ENCODE results near the gene HIVEP3. TPM values are rescaled to one million over a fixed set of nuclear protein-coding genes. Genes with fewer than 3 reads are reported as not detected.

Gene HIVEP3
- total RNA-seq, 1 experiment from 2014 or later = 0.55 TPM

GRCh38 chr1:41780322-41780721 lies 138.4 kb downstream of the HIVEP3 start:
- Mint-ChIP-seq H3K4me1 (peaks cover 9% of the 10 kb centered on the region), H3K4me3 (no peak overlapping the region), H3K36me3 (no peaks in the 10 kb centered on the region), H3K27me3 (ENCODE audit: low read depth) (peaks cover 2% of the 10 kb centered on the region; the same call in 1 of the 2 replicates), H3K9me3 (peaks cover 13% of the 10 kb centered on the region), H3K27ac (no peak overlapping the region)
- POLR2A ChIA-PET = interaction anchor here (1.2 kb wide), 1 partner anchor 13 kb away, joined by 3 read pairs; no protein-coding TSS in a partner anchor
- CTCF ChIA-PET = interaction anchor here (0.6 to 1.9 kb wide), 6 partner anchors 26 to 393 kb away, joined by 3 to 7 read pairs (median 4); no protein-coding TSS in a partner anchor
- ATAC-seq = peak; percentile 20; the same call in 1 of the 2 replicates
- DNase-seq (ENCODE audit: low spot score) = no peak
- TF ChIP-seq, protein P1, sequence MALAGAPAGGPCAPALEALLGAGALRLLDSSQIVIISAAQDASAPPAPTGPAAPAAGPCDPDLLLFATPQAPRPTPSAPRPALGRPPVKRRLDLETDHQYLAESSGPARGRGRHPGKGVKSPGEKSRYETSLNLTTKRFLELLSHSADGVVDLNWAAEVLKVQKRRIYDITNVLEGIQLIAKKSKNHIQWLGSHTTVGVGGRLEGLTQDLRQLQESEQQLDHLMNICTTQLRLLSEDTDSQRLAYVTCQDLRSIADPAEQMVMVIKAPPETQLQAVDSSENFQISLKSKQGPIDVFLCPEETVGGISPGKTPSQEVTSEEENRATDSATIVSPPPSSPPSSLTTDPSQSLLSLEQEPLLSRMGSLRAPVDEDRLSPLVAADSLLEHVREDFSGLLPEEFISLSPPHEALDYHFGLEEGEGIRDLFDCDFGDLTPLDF (CRISPR knock-in tag; IDR thresholded peaks at IDR 0.05) = no peak
- TF ChIP-seq ZNF121 (CRISPR knock-in tag; IDR thresholded peaks at IDR 0.05) (no peak), CDX4 (CRISPR knock-in tag; IDR thresholded peaks at IDR 0.05; ENCODE audit: borderline replicate concordance) (no peak), ATF3 (CRISPR knock-in tag; conservative IDR thresholded peaks at IDR 0.05) (no peak), ESRRA (CRISPR knock-in tag; IDR thresholded peaks at IDR 0.05; ENCODE audit: borderline replicate concordance) (no peak), TEAD4 (CRISPR knock-in tag; IDR thresholded peaks at IDR 0.05) (no peak), SP1 (CRISPR knock-in tag; conservative IDR thresholded peaks at IDR 0.05) (no peak)
- TF ChIP-seq, protein P2, sequence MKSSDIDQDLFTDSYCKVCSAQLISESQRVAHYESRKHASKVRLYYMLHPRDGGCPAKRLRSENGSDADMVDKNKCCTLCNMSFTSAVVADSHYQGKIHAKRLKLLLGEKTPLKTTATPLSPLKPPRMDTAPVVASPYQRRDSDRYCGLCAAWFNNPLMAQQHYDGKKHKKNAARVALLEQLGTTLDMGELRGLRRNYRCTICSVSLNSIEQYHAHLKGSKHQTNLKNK (CRISPR knock-in tag; IDR thresholded peaks at IDR 0.05) = no peak
- TF ChIP-seq, protein P3, sequence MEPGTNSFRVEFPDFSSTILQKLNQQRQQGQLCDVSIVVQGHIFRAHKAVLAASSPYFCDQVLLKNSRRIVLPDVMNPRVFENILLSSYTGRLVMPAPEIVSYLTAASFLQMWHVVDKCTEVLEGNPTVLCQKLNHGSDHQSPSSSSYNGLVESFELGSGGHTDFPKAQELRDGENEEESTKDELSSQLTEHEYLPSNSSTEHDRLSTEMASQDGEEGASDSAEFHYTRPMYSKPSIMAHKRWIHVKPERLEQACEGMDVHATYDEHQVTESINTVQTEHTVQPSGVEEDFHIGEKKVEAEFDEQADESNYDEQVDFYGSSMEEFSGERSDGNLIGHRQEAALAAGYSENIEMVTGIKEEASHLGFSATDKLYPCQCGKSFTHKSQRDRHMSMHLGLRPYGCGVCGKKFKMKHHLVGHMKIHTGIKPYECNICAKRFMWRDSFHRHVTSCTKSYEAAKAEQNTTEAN (CRISPR knock-in tag; IDR thresholded peaks at IDR 0.05) = no peak

DNA sequence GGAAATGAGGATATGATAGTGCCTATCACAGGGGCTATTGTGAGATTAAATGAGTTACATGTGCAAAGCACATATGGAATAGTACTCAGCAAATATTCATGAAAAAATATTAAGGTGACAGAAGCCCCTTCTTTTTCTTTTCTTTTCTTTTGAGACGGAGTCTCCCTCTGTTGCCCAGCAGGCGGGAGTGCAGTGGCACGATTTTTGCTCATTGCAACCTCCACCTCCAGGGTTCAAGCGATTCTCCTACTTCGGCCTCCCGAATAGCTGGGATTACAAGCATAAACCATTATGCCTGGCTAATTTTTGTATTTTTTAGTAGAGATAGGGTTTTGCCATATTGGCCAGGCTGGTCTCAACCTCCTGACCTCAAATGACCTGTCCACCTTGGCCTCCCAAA lies 139.4 kb downstream of the HIVEP3 start:
- peaks cover 1% of the 10 kb centered on the region; the same call in 1 of the 2 replicates for H3K27me3 Mint-ChIP-seq (ENCODE audit: low read depth)
- H3K9me3 Mint-ChIP-seq = peaks cover 5% of the 10 kb centered on the region
- POLR2A ChIA-PET = no interaction called here
- CTCF ChIA-PET = interaction anchor here (1.0 kb wide), 1 partner anchor 206 kb away, joined by 4 read pairs; no protein-coding TSS in a partner anchor
- peaks cover 9% of the 10 kb centered on the region for H3K4me1 Mint-ChIP-seq
- ATAC-seq (no peak), DNase-seq (ENCODE audit: low spot score) (no peak)
- H3K27ac Mint-ChIP-seq = no peak overlapping the region
- no peaks in the 10 kb centered on the region for H3K36me3 Mint-ChIP-seq
- no peak overlapping the region for H3K4me3 Mint-ChIP-seq
- TF ChIP-seq ZNF671 (CRISPR knock-in tag; IDR thresholded peaks at IDR 0.05) (no peak), SP1 (CRISPR knock-in tag; conservative IDR thresholded peaks at IDR 0.05) (no peak), ZNF281 (CRISPR knock-in tag; IDR thresholded peaks at IDR 0.05) (no peak), RORB (CRISPR knock-in tag; IDR thresholded peaks at IDR 0.05) (no peak), ZNF512 (CRISPR knock-in tag; IDR thresholded peaks at IDR 0.05; ENCODE audit: borderline replicate concordance) (no peak), NFE2L1 (CRISPR knock-in tag; IDR thresholded peaks at IDR 0.05) (no peak), GTF2I (CRISPR knock-in tag; conservative IDR thresholded peaks at IDR 0.05) (no peak), ZNF532 (CRISPR knock-in tag; IDR thresholded peaks at IDR 0.05; ENCODE audit: borderline replicate concordance) (no peak), ZNF423 (CRISPR knock-in tag; IDR thresholded peaks at IDR 0.05) (no peak), ATF1 (CRISPR knock-in tag; IDR thresholded peaks at IDR 0.05) (no peak), GABPB1 (CRISPR knock-in tag; IDR thresholded peaks at IDR 0.05) (no peak)
- TF ChIP-seq, protein P4, sequence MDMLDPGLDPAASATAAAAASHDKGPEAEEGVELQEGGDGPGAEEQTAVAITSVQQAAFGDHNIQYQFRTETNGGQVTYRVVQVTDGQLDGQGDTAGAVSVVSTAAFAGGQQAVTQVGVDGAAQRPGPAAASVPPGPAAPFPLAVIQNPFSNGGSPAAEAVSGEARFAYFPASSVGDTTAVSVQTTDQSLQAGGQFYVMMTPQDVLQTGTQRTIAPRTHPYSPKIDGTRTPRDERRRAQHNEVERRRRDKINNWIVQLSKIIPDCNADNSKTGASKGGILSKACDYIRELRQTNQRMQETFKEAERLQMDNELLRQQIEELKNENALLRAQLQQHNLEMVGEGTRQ (CRISPR knock-in tag; IDR thresholded peaks at IDR 0.05) = no peak
- TF ChIP-seq, protein P5, sequence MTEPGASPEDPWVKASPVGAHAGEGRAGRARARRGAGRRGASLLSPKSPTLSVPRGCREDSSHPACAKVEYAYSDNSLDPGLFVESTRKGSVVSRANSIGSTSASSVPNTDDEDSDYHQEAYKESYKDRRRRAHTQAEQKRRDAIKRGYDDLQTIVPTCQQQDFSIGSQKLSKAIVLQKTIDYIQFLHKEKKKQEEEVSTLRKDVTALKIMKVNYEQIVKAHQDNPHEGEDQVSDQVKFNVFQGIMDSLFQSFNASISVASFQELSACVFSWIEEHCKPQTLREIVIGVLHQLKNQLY (CRISPR knock-in tag; IDR thresholded peaks at IDR 0.05) = no peak

Data from WTC11 (cell line).